Nephron progenitor cell (in vitro differentiated cells): ENCODE results near the gene ARMC12.

Experiments used
- DNase-seq: peaks from one replicate; pipeline ENCODE4 v3.0.0; 2021
- H3K27ac Mint-ChIP-seq: 2 replicates; pipeline ENCODE4 v1.8.0; 2021; ENCODE audit warnings: mild to moderate bottlenecking, moderate library complexity, mixed read lengths
- H3K27me3 Mint-ChIP-seq: 2 replicates; pipeline ENCODE4 v1.8.0; 2021; ENCODE audit warnings: mild to moderate bottlenecking, low read depth, mixed read lengths; ENCODE audit not compliant: poor library complexity
- H3K36me3 Mint-ChIP-seq: 2 replicates; pipeline ENCODE4 v1.8.0; 2021; ENCODE audit warnings: low read depth, mixed read lengths
- H3K4me1 Mint-ChIP-seq: 2 replicates; pipeline ENCODE4 v1.8.0; 2021; ENCODE audit warnings: mixed read lengths
- H3K4me3 Mint-ChIP-seq: 2 replicates; pipeline ENCODE4 v1.8.0; 2021; ENCODE audit warnings: mild to moderate bottlenecking, moderate library complexity, mixed read lengths
- H3K9me3 Mint-ChIP-seq: 2 replicates; pipeline ENCODE4 v1.8.0; 2021; ENCODE audit warnings: mild to moderate bottlenecking, moderate library complexity, mixed read lengths
- TF ChIP-seq, protein P1 (sequence below): fragments of 200-600 bp; sonication (generic); IDR thresholded peaks from 2 replicates; pipeline ENCODE4 v1.5.0; 2021; ENCODE audit warnings: antibody characterized with exemption

Gene ARMC12

GRCh38 chr6:35782424-35782823 is 45.6 kb downstream of the ARMC12 start:
- no peaks in the 10 kb centered on the region for H3K36me3 Mint-ChIP-seq
- peaks cover 34% of the 10 kb centered on the region for H3K27me3 Mint-ChIP-seq
- peaks cover 4% of the 10 kb centered on the region for H3K4me1 Mint-ChIP-seq
- TF ChIP-seq, protein P1, sequence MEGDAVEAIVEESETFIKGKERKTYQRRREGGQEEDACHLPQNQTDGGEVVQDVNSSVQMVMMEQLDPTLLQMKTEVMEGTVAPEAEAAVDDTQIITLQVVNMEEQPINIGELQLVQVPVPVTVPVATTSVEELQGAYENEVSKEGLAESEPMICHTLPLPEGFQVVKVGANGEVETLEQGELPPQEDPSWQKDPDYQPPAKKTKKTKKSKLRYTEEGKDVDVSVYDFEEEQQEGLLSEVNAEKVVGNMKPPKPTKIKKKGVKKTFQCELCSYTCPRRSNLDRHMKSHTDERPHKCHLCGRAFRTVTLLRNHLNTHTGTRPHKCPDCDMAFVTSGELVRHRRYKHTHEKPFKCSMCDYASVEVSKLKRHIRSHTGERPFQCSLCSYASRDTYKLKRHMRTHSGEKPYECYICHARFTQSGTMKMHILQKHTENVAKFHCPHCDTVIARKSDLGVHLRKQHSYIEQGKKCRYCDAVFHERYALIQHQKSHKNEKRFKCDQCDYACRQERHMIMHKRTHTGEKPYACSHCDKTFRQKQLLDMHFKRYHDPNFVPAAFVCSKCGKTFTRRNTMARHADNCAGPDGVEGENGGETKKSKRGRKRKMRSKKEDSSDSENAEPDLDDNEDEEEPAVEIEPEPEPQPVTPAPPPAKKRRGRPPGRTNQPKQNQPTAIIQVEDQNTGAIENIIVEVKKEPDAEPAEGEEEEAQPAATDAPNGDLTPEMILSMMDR = no peak
- H3K4me3 Mint-ChIP-seq = no peak overlapping the region
- H3K9me3 Mint-ChIP-seq = no peaks in the 10 kb centered on the region
- H3K27ac Mint-ChIP-seq = no peak overlapping the region
- no peak for DNase-seq

- H3K9me3 Mint-ChIP-seq = no peaks in the 10 kb centered on the region
- DNase-seq = no peak
- H3K4me1 Mint-ChIP-seq = no peaks in the 10 kb centered on the region
- H3K27me3 Mint-ChIP-seq = peaks cover 36% of the 10 kb centered on the region
- no peak overlapping the region for H3K4me3 Mint-ChIP-seq
- no peak overlapping the region for H3K27ac Mint-ChIP-seq
- TF ChIP-seq, protein P1 = no peak
- H3K36me3 Mint-ChIP-seq = no peaks in the 10 kb centered on the region
Observed at GRCh38 chr6:35784200-35784599, 47.4 kb downstream of the ARMC12 start.

DNA sequence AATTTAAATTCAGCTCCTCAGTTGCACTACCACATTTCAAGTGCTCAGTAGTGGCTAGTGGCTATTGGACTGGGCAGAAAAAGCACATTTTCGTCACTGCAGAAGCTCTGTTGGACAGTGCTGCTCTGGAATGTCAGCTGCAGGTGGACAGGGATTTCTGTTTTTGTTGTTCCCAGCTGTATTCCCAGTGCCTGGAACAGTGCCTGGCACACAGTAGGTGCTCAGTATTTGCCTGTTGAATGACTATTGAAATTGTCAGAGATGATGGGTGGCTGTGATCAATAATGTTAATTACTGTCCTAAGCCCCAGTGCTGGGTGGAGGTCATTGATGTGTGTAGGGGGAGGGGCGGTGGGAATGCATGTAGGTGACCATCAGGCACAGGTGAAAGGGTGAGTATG is 49.4 kb downstream of the ARMC12 start:
- Mint-ChIP-seq H3K9me3 (no peaks in the 10 kb centered on the region), H3K4me3 (no peak overlapping the region)
- TF ChIP-seq, protein P1 = no peak

DNA sequence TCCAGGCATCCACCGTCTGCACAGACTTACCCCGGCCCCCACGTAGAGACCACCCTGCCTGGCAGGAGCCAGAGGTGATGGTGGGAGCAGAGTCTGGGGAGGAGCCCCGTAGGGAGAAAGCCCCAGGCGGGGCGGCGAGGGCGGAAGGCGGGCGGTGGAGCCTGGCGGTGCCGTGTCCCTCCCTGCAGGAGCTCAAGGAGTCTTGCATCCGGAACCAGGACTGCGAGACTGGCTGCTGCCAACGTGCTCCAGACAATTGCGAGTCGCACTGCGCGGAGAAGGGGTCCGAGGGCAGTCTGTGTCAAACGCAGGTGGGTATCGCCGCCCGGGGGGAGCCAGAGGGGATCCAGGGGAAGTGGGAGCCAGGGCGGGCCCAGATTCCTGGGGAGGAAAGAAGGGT is 50.0 kb downstream of the ARMC12 start:
- Mint-ChIP-seq H3K27me3 (peaks cover 37% of the 10 kb centered on the region), H3K4me3 (no peak overlapping the region)

More for the DNA sequence above, 49.4 kb downstream of the ARMC12 start:
- Mint-ChIP-seq H3K36me3 (no peaks in the 10 kb centered on the region), H3K4me1 (no peaks in the 10 kb centered on the region), H3K27ac (no peak overlapping the region), H3K27me3 (peaks cover 37% of the 10 kb centered on the region)
- no peak for DNase-seq

DNA sequence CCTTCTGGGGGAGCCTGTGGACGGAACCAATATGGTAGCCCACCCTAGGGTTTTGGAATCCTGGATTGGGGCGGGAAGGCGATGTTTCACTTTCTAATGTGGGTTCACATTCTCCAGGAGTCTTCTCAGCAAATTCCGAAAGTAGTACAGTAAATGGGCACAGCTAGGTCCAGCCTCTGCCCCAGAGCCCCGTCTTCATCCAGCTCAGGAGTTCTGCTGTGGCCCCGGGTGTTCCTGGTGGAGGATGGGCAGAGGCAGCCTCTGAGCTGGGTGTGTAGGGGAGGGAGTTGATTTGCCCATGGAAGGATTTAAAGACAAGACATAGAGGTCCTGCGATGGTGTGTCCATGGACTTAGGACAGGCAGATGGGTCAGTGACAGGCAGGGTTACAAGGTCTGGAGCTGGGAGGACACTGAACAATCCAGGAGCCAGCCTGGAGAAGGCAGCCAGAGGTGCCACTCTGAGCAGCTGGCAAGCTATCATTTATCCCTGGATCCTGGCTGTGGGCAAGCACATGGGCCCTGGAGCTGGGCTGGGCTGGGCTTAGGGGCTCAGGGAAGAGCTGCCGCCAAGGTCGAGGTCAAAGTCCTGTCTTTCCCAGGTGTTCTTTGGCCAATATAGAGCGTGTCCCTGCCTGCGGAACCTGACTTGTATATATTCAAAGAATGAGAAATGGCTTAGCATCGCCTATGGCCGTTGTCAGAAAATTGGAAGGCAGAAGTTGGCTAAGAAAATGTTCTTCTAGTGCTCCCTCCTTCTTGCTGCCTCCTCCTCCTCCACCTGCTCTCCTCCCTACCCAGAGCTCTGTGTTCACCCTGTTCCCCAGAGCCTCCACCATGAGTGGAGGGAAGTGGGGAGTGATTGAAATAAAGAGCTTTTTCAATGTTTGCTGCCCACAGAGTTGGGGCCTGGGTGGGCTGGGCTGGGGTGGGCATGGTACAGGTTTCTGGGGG is 50.7 kb downstream of the ARMC12 start:
- Mint-ChIP-seq H3K4me3 (no peak overlapping the region), H3K4me1 (no peaks in the 10 kb centered on the region), H3K27ac (no peak overlapping the region), H3K27me3 (peaks cover 37% of the 10 kb centered on the region), H3K9me3 (no peaks in the 10 kb centered on the region), H3K36me3 (no peaks in the 10 kb centered on the region)
- TF ChIP-seq, protein P1 = no peak
- no peak for DNase-seq

More for the DNA sequence above, 50.0 kb downstream of the ARMC12 start:
- Mint-ChIP-seq H3K9me3 (no peaks in the 10 kb centered on the region), H3K36me3 (no peaks in the 10 kb centered on the region), H3K4me1 (no peaks in the 10 kb centered on the region), H3K27ac (no peak overlapping the region)
- DNase-seq = no peak
- TF ChIP-seq, protein P1 = no peak
